ENCODE results near the gene KCTD21.
"Not testable (repeated sequence)": the region's sequence is repeated elsewhere in the genome, so short reads cannot be mapped to it uniquely, and the experiment has no call there.

KCTD21 gene

DNA sequence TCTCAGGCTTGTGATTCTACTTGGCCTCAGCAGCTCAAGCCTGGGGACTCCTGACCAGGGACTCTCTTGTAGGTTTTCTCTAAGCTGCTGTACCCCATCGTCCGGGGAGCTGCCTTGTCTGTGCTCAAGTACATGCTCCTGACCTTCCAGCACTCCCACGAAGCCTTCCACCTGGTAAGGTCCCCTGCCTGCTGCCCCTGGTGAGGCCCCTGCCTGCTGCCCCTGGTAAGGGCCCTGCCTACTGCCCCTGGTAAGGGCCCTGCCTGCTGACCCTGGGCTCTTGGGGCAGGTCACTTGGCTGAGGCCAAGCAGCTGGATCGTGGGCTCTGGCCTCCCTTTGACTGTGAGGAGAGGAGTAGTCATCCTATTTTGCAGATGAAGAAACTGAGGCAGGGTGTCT lies 11.6 kb upstream of the KCTD21 start:
- DNase-seq, result no peak

DNA sequence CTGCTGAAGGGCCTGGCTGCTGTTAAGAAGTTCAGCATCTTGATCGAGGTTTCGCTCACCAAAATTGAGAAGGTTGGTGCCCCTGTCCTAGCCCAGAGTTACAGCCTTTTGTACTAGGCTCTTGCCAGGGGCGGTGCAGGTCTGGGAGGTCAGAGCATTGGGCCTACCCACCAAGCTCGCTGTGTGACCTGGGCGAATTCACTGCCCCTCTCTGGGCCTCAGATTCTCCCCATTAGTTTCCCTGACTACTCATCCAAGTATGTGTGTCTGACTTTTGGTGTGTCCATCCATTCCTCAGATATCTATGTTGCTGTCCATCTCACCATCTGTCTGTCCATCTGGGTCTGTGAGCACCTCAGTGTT lies 11.2 kb upstream of the KCTD21 start:
- no peak for DNase-seq

DNA sequence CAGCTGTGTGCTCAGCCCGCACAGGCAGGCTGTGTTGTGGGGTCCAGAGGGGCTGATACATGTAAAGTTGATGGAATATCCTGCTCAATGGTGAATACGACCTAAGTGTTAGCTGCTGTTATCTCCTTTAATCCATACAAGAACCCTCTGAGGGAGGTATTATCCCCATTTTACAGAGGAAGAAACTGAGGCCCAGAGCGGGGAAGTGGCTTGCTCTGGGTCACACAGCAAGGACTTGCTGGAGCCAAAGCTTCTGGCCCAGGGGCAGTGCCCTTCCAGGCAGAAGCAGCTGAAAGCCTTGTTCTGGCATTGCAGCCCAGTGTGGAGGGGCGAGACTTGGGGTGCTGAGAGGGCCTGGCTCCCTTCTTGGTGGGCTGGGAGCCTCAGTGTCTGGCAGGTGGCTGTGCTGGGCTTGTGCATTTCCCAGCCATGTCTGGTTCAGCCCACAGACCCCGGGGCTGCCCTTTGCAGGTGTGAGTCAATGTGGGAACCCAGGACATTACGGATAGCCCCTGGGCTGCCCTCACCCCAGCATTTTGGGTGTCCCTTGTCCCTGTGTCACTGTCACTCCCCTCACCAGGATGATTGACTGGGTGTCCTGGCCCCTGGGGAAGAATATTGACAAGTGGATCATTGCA lies 10.7 kb upstream of the KCTD21 start:
- DNase-seq, result no peak

DNA sequence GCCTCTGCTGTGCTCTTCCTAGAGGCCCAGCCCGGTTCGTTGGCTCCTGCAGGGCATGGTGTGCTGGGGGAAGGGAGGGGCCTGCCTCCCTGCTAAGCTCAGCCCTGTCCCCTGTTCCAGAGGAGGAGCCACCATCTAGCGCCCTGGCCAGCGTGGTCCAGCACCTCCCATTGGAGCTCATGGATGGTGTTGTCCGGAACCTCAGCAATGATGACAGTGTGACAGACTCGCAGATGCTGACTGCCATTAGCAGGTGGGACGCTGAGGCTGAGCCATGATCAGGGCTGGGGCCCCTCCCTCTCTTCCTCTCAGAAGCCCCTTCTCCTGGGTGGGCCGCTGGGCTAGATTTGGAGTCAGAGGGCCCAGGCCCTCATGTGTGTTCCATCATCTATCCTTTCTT lies 9.4 kb upstream of the KCTD21 start:
- no peak for DNase-seq

DNA sequence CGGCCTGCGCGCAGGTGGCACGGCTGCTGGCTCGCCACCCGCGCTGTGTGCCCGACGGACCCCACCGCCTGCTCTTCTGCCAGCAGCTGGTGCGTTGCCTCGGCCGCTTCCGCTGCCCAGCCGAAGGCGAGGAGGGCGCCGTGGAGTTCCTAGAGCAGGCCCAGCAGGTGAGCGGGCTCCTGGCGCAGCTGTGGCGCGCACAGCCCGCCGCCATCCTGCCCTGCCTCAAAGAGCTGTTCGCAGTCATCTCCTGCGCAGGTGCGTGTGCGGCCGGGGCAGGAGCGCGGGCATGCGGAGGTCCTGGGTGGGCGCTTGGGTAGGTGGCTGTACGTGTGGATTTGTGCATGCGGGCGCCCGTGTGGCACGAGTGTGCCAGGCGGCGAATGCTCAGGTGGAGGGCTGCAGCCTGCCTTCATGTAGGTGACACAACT lies 8.2 kb upstream of the KCTD21 start:
- no peak for DNase-seq

DNA sequence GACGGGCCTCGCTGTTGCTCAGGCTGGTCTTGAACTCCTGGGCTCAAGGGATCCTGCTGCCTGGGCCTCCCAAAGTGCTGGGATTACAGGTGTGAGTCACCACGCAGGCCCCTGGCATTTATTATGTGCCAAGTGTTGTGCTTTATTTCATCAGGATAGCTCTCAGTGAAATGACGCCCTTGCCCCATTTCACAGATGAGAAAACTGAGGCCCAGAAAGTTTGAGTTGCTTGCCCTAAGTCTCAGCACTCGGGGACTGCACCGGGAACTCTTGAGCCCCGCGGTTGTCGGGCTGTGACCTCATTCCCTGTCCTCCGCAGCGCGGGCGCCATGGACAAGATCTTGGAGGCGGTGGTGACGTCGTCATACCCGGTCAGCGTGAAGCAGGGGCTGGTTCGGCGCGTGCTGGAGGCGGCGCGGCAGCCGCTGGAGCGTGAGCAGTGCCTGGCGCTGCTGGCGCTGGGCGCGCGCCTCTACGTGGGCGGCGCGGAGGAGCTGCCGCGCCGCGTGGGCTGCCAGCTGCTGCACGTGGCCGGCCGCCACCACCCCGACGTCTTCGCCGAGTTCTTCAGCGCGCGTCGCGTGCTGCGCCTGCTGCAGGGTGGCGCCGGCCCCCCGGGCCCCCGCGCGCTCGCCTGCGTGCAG lies 7.6 kb upstream of the KCTD21 start:
- no peak for DNase-seq

DNA sequence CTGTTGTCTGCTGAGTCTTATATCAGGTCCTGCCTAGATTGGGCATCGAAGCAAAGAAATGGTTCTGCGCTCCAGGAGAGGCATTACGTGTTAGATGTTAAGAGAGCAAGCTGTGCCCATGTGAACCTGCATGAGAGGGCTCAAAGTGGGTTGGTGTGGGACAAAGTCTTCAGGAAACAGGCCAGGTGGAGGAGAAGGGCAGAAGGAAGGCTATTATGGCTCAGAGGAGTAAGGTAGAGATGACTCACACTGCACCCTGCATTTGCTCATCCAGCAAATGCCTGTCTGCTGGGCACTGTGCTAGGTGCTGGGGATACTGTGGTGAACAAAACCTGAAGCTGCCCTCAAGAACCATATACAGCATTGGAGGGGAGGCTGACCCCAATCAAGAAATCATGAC lies 6.1 kb upstream of the KCTD21 start:
- DNase-seq, result no peak

DNA sequence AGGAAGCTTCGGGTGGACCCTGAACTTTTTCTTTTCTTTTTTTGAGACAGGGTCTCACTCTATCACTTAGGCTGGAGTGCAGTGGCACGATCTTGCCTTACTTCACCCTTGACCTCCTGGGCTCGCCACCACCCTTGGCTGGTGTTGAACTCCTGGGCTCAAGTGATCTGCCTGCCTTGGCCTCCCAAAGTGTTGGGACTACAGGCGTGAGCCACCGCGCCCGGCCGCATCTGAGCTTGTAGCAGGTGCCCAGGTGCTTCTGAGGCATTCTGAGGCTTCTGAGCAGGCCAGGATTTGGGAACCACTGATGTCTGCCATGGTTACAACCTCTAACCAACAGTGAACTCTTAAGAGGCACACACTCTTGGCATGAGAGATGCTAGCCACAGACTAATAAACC lies 5.4 kb upstream of the KCTD21 start:
- DNase-seq, result no peak

DNA sequence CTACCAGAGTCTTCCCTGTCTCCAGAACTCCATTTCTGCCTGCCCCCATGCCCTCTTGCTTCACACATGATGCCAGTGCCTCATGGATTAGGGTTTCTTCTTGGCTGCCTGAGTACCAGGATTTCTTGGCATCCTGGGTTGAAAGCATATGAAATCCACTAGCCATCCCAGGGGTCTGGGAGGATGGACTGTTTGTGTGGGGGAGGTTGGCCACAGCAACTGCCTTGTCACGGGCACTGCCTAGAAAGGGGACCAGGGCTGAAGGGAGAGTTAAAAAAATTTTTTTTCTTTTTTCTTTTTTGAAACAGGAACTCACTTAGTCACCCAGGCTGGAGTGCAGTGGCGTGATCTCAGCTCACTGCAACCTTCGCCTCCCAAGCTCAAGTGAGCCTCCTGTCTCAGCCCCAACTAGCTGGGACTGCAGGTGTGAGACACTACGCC lies 4.5 kb upstream of the KCTD21 start:
- no peak for DNase-seq

DNA sequence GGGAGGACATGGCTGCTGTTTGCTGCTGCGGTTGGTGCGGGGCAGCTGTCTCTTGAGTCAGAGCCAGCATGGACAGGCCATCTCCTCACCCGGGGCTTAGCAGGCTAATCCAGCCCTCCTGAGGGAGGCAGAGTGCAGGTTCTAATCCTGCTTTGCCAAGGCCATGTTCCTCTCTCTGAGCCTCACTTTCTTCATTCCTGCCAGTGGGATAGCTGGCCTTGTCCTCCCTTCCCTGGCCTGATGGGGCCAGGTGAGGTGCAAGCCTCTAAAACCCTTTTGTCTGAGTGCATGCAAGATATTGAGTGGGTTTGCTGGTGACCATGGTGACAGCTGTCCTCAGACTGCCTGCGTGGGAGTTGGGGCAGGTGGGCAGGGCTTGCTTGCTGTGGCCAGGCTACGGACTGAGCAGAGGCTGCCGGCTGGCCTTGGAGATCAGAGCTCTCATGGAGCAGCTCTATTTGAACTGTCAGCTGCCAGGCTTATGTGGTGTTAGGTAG lies 3.8 kb upstream of the KCTD21 start:
- DNase-seq, result no peak

DNA sequence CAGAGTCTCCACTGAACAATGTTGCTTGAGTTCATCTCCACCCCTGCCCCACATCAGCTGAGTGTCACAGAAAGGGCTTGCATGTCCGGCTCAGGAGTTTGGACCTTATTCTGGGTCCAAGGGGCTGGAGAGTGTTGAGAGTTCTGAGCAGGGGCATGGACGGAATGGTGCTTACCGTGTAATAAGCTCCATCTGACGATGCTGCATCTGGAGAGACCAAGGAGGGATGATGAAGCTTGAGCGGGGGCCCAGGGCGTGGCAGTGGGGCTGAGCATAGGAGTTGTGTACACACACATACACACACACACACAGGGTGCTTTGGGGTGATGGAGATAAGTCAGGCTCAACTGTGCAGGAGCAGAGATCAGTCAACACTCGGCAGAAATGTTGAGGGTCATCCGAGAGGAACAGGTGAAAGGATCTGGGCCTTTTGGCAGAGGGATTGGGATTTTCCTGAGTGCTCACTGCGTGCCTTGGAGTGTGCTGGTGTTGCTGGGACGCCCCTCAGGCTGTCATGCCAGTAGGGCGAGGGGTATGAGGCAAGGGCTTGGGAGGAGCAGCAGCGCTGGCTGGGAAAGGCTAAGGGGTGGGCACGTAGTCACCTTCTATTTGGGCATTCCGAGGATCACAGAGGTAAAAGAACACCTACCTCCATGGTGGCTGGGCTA lies 2.6 kb upstream of the KCTD21 start:
- no peak for DNase-seq

DNA sequence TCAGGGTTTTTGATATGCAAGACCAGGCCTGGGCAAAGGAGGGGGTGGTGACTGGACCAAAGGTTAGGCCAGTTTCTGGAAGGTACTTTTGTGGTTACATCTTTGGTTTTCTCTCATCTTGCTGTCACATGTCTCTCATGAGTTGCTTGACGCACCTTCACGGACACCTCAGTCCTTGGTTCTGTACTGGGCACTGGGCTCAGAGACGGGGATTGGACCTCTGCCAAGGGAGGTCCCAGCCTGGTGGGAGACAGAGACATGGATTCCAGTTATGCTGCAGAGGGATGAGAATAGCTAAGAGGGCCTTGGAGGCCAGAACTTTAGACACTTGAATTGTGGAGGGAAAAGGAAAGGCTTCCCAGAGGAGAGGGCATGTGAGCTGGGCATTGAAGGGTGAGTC lies 1.9 kb upstream of the KCTD21 start:
- DNase-seq, result no peak

DNA sequence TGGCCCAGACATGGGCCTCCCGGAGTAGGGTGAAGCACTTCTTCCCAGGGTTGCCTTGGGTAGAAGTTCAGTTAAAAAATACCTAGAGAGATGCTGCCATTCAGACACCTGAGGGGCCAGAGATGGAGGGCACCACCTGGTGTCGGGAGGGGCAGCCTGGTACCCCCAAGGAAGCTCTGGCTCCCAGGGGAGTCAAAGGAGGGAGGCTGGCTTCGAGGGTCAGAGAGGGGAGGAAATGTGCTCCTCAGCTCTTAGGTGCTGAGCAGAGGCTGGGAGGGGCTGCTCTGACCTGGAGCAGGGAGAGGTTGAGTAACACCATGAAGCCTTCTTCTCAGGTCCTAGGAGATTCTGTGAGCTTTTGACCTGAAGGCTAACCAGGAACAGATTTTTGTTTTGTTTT lies 1.4 kb upstream of the KCTD21 start:
- peak; percentile 6 for DNase-seq

DNA sequence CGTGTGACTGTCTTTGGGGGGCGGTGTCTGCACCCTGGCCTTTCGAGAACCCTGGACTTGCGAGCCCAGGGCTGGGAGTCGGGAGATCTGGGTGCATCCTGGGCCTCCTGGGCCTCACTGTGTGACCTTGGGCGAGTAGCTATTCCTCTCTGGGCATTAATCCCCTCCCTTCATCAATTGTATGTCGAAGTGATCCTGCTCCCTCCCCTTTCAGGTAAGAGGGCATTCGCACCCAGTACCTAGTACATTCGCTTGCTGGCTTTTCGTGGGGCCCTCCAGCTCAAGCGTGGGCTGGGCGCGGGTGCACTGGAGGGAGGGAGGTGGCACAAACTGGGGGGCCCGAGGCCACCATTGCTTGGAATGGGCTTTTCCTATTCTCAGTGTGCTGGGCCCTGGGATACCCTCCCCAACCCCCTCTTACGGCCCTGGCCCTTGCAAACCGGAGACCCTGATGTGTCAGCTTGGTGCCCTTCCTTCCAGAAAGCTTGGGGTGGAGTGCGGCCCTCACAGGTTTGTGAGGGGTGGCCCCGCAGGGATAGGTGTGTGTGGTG lies 823 bp upstream of the KCTD21 start:
- no peak for DNase-seq

DNA sequence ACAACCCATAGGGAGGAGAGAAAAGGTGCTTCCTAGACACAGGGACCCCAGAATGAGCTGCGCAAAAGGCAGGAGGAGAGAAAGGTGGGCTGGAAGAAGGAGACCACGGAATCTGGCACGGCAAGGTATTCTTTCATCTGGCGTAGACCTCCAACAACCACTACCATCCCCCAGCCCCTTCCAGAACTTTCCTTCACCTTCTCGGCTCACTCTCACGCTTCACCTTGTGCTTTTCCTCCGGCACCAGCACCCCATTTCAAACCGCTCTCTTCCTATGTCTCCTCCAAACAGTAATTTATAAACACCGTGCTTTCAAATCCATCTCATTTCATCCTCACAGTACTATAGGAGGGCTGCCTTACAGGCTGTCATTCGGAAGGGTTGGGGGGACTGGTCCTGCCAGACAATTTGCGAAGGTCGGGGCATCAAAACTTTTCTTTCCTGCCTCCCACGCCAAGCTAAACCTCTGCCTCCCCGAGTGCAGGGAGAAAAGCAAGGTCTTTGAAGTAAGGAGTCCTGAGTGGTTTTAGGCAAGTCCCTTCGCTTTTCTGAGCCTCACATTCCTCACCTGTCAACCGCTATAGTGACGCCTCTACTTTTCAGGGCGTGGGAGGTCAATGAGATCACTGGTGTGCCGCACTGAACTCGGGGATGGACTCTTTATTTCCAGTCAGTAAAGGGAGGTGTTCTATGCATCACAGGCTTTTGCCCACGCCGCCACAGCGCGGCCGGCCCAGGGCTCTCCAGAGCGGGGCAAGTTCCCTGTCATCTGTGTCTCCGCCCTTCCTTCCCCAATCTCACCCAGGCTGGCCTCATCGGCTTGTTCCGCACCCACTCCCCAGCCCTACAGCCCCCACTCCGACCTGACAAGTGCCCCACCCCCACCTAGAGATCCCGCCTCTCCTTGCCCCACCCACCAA lies 800 bp downstream of the KCTD21 start:
- DNase-seq, result no peak

DNA sequence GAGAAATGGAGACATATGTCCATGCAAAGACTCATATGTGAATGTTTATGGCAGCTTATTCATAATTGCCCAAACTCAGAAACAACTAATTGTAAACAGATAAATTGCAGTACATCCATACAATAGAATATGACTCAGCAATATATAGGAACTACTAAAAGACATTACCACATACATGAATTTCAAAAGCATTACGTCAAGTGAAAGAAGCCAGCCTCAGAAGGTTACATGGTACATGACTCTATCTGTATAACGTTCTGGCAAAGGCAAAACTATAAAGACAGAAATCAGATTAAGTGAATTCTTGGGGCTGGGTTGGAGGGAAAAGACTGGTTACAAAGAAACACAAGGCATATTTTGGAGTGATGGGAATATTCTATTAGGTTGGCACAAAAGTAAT lies 7.2 kb downstream of the KCTD21 start:
- no peak for DNase-seq

DNA sequence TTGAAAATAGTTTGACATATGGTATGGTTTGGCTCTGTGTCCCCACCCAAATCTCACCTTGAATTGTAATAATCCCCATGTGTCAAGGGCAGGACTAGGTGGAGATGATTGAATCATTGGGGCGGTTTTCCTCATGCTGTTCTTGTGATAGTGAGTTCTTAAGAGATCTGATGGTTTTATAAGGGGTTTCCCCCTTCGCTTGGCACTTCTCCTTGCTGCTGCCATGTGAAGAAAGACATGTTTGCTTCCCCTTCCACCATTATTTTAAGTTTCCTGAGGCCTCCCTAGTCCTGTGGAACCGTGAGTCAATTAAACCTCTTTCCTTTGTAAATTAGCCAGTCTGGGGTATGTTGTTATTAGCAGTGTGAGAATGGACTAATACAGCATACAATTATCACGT lies 7.7 kb downstream of the KCTD21 start:
- DNase-seq, result no peak

DNA sequence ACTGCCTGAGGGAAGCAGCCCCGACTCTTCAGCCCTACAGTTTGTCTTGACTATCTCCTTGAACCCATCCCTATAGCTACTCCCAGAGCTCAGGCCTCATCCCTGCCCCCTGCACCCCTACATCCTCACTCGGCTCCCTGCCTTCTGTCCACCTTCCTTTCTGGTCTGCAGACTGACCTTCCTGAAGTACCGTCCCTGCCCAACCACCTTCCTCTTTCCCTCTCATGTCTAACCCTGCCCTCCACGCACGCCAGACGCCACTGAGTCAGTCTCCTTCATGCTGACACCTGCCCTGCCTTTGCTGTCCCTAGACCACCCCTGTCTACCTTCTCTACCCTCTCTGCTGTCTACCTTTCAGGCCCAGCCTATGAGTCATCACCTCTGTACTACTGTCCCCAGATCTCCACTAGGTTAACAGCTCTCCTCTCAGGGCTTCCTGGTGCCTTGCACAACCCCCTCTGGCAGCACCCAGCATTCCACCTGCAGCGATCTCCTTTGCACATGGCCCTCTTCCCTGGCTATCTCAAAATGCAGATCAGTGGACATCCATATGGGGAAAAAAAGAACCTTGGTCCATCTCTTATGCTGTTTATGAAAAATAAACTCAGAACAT lies 8.9 kb downstream of the KCTD21 start:
- no peak for DNase-seq

DNA sequence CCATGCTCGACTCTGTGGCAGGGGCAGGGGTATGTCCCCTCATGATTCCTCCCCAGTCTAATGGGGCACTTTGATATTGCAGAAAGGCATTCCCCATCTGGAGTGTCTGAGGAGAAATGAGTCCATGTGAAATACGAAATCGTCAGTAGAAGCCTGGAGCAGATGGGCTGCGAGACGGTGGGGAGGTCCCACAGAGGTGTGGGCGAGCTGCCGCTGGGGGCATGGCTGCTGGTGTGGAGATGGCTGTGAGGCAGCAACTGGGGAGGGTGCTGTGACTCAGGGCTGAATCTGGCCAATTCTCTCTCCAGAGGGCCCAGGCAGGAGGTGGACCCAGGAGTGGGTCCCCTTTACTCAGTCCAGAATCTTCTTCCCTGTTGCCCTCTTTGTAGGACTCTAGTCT lies 11.2 kb downstream of the KCTD21 start:
- DNase-seq, result no peak

DNA sequence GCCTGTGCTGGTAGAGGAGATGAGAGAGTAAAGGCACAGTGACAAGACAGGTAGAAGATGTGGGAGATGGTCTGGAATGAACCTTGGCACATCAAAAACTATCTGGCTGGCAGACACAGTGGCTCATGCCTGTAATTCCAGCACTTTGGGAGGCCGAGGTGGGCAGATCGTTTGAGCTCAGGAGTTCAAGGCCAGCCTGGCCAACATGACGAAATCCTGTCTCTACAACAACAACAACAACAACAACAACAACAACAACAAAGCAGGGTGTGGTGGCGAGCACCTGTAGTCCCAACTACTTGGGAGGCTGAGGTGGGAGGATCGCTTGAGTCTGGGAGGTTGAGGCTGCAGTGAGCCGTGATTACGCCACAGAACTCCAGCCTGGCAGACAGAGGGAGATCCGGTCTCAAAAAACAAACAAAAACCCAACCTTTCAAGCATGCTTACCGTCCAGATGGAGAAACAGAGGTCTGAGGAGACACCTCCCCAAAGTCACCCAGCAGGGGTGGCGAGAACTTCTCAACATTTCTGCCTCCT lies 11.8 kb downstream of the KCTD21 start:
- DNase-seq, result no peak

DNA sequence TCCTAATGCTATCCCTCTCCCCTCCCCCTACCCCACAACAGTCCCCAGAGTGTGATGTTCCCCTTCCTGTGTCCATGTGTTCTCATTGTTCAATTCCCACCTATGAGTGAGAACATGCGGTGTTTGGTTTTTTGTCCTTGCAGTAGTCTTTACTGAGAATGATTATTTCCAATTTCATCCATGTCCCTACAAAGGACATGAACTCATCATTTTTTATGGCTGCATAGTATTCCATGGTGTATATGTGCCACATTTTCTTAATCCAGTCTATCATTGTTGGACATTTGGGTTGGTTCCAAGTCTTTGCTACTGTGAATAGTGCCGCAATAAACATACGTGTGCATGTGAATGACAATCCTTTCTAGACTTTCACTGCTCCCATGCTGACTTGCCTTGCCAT lies 12.6 kb downstream of the KCTD21 start:
- not testable (repeated sequence) for DNase-seq

DNA sequence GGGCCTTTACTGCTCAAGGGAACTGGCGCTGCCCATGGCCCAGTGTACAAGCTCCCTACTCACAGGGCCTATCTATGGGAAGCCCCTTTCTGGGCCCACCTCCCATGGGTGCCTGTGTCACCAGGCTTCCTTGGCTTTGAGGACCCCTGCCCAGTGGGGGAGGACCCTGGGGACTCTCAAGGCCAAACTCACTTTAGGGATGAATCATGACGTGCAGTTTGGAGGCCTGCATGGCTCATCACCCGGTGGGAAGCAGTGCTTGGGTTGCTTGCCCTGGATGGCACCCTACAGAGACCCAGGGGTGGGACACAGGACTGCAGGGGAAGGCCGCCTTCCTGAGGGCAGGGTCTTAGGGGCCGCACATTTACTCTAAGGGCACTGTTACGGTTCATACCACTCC lies 16.5 kb downstream of the KCTD21 start:
- no peak for DNase-seq

Data from DMS79 treated with DMSO at 0.1 percent for 48 hours (cell line).